MM.1S (cell line): Measurements from ENCODE around the gene KCNS1.

Experiments used
- DNase-seq: peaks from one replicate; pipeline ENCODE4 v3.0.0-alpha.2; 2015
- H2AFZ ChIP-seq: fragments of 300-600 bp; sonication (generic); 2 replicates; pipeline ENCODE4 v1.6.0; 2016; ENCODE audit warnings: antibody characterized with exemption, low read length
- H3F3A ChIP-seq: fragments of 300-600 bp; sonication (generic); 2 replicates; pipeline ENCODE4 v1.6.1; 2016; ENCODE audit warnings: mild to moderate bottlenecking, antibody characterized with exemption, low read length, moderate library complexity, mixed read lengths; ENCODE audit not compliant: insufficient read depth
- H3K27ac ChIP-seq: fragments of 300-600 bp; sonication (generic); 2 replicates; pipeline ENCODE4 v1.5.1; 2016; ENCODE audit warnings: mild to moderate bottlenecking, low read length
- H3K27me3 ChIP-seq: fragments of 300-600 bp; sonication (generic); replicated peaks from 2 replicates; pipeline ENCODE4 v1.6.0; 2016; ENCODE audit warnings: low read length; ENCODE audit not compliant: insufficient read depth
- H3K36me3 ChIP-seq: fragments of 300-600 bp; sonication (generic); replicated peaks from 2 replicates; pipeline ENCODE4 v1.6.1; 2016; ENCODE audit warnings: mild to moderate bottlenecking, low read length, mixed read lengths; ENCODE audit not compliant: insufficient read depth
- H3K4me1 ChIP-seq: fragments of 300-600 bp; sonication (generic); 2 replicates; pipeline ENCODE4 v1.6.1; 2016; ENCODE audit warnings: low read length, mixed read lengths
- H3K4me2 ChIP-seq: fragments of 300-600 bp; sonication (generic); 2 replicates; pipeline ENCODE4 v1.6.0; 2016; ENCODE audit warnings: low read depth, low read length
- H3K4me3 ChIP-seq: fragments of 300-600 bp; sonication (generic); 2 replicates; pipeline ENCODE4 v1.5.1; 2016; ENCODE audit warnings: low read length, mixed read lengths
- H3K79me2 ChIP-seq: fragments of 300-600 bp; sonication (generic); 2 replicates; pipeline ENCODE4 v1.6.1; 2016; ENCODE audit warnings: mixed run types, low read length, mixed read lengths
- H3K9ac ChIP-seq: fragments of 300-600 bp; sonication (generic); 2 replicates; pipeline ENCODE4 v1.6.1; 2016; ENCODE audit warnings: low read length, mixed read lengths
- H3K9me2 ChIP-seq: fragments of 300-600 bp; sonication (generic); replicated peaks from 2 replicates; pipeline ENCODE4 v1.6.1; 2016; ENCODE audit warnings: mild to moderate bottlenecking, low read length, mixed read lengths; ENCODE audit not compliant: insufficient read depth
- H3K9me3 ChIP-seq: fragments of 300-600 bp; sonication (generic); replicated peaks from 2 replicates; pipeline ENCODE4 v1.6.1; 2016; ENCODE audit warnings: mild to moderate bottlenecking, low read length, mixed read lengths; ENCODE audit not compliant: insufficient read depth
- H4K20me1 ChIP-seq: fragments of 300-600 bp; sonication (generic); 2 replicates; pipeline ENCODE4 v1.6.1; 2016; ENCODE audit warnings: mild to moderate bottlenecking, low read length, moderate library complexity, mixed read lengths; ENCODE audit not compliant: insufficient read depth
- CTCF ChIP-seq: fragments of 300-600 bp; sonication (generic); IDR thresholded peaks from 2 replicates; pipeline ENCODE4 v1.5.1; 2016; ENCODE audit warnings: antibody characterized with exemption, low read length, mixed read lengths
- EZH2 ChIP-seq: fragments of 300-600 bp; sonication (generic); optimal IDR thresholded peaks from 2 replicates; pipeline ENCODE3; 2017; ENCODE audit warnings: low read depth, mild to moderate bottlenecking, antibody characterized with exemption, low read length, mixed read lengths
- EZH2phosphoT487 ChIP-seq: fragments of 300-600 bp; sonication (generic); IDR thresholded peaks from 2 replicates; pipeline ENCODE4 v1.6.1; 2018; ENCODE audit warnings: antibody characterized with exemption, low read length

KCNS1 gene

DNA sequence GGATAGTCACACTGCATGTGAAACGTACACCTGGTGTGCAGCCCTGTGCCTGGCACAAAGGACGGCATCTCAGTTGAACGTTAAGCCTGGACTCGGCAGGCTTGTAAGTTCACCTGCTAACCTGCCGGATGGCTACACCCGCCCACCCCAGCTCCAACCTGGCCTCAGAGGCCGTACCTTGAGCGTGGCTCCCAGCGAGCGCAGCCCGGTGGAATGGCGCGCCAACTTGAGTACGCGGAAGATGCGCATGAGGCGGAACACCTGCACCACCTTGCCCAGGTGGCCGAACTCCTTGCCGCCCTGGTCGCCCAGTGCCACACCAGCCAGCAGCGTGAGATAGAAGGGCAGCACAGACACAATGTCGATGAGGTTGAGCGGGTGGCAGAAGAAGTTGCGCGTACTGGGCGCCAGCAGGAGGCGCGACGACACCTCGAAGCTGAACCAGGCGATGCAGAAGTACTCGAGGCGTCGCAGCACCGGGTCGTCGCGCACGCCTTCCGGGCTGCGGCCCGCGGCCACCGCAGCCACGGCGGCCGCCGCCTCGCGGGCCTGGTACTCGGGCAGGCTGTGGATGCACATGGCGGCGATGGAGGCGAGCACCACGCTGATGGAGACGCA is 3.3 kb downstream of the KCNS1 start:
- no peaks in the 10 kb centered on the region for H3K79me2 ChIP-seq
- no peaks in the 10 kb centered on the region for H3K27me3 ChIP-seq
- no peak for TF ChIP-seq EZH2
- TF ChIP-seq CTCF = no peak
- TF ChIP-seq EZH2phosphoT487 = no peak
- H3K9me3 ChIP-seq = no peaks in the 10 kb centered on the region
- no peak for DNase-seq
- H3K9me2 ChIP-seq = no peaks in the 10 kb centered on the region
- no peaks in the 10 kb centered on the region for H3K36me3 ChIP-seq
- H2AFZ ChIP-seq = no peak overlapping the region
- H4K20me1 ChIP-seq = no peaks in the 10 kb centered on the region
- no peaks in the 10 kb centered on the region for H3K4me1 ChIP-seq
- H3F3A ChIP-seq = no peaks in the 10 kb centered on the region
- no peak overlapping the region for H3K9ac ChIP-seq
- H3K4me3 ChIP-seq = no peak overlapping the region
- no peak overlapping the region for H3K27ac ChIP-seq
- H3K4me2 ChIP-seq = no peak overlapping the region

GRCh38 chr20:45096781-45097180 is 4.1 kb downstream of the KCNS1 start:
- Histone ChIP-seq H3K4me1 (no peaks in the 10 kb centered on the region), H2AFZ (no peak overlapping the region), H3K9me3 (no peaks in the 10 kb centered on the region), H3K4me3 (no peak overlapping the region), H3K4me2 (no peak overlapping the region), H3K27ac (no peak overlapping the region), H4K20me1 (no peaks in the 10 kb centered on the region), H3K9ac (no peak overlapping the region), H3K79me2 (no peaks in the 10 kb centered on the region), H3K36me3 (no peaks in the 10 kb centered on the region), H3F3A (no peaks in the 10 kb centered on the region), H3K9me2 (no peaks in the 10 kb centered on the region), H3K27me3 (no peaks in the 10 kb centered on the region)
- DNase-seq = no peak
- TF ChIP-seq EZH2phosphoT487 = no peak
- no peak for TF ChIP-seq CTCF
- TF ChIP-seq EZH2 = no peak

GRCh38 chr20:45095805-45096238 is 5.1 kb downstream of the KCNS1 start:
- H3K27me3 ChIP-seq = no peaks in the 10 kb centered on the region
- TF ChIP-seq EZH2 (no peak), CTCF (peak; percentile 69)
- no peaks in the 10 kb centered on the region for H3K9me3 ChIP-seq
- H3K9ac ChIP-seq = no peak overlapping the region
- H3K79me2 ChIP-seq = no peaks in the 10 kb centered on the region
- peak; percentile 71 for DNase-seq
- no peak overlapping the region for H2AFZ ChIP-seq
- no peaks in the 10 kb centered on the region for H3K36me3 ChIP-seq
- H3F3A ChIP-seq = no peaks in the 10 kb centered on the region
- no peak overlapping the region for H3K4me2 ChIP-seq
- H3K4me3 ChIP-seq = no peak overlapping the region
- H3K27ac ChIP-seq = no peak overlapping the region
- no peaks in the 10 kb centered on the region for H4K20me1 ChIP-seq
- no peaks in the 10 kb centered on the region for H3K9me2 ChIP-seq
- H3K4me1 ChIP-seq = no peaks in the 10 kb centered on the region
